ENCODE results near the gene KASH5.

KASH5 gene

DNA sequence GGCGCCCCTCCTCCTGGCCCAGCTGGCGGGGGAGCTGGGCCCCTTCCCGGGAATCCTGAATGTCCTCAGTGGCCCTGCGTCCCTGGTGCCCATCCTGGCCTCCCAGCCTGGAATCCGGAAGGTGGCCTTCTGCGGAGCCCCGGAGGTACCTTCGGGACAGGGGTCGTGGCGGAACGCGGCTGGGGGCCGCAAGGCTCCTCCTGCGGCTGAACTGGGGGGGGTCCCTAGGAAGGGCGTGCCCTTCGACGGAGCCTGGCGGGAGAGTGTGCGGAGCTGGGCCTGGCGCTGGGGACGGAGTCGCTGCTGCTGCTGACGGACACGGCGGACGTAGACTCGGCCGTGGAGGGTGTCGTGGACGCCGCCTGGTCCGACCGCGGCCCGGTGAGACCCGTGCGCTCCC is 73.6 kb downstream of the KASH5 start:
- DNase-seq: no peak

DNA sequence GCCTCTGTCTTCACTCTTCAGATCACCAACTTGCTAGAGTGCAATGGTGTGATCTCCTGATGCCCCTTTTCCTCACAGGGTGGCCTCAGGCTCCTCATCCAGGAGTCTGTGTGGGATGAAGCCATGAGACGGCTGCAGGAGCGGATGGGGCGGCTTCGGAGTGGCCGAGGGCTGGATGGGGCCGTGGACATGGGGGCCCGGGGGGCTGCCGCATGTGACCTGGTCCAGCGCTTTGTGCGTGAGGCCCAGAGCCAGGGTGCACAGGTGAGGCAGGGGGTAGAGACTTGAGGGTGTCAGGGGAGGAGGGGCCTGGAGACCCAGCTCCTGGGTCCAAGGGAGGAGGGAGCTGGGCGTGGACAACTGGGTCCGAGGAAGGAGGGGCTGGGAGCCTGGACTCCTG is 74.4 kb downstream of the KASH5 start:
- no peak for DNase-seq

- no peak for DNase-seq
These were observed 76.1 kb downstream of the KASH5 start for GRCh38 chr19:49463960-49464740.

DNA sequence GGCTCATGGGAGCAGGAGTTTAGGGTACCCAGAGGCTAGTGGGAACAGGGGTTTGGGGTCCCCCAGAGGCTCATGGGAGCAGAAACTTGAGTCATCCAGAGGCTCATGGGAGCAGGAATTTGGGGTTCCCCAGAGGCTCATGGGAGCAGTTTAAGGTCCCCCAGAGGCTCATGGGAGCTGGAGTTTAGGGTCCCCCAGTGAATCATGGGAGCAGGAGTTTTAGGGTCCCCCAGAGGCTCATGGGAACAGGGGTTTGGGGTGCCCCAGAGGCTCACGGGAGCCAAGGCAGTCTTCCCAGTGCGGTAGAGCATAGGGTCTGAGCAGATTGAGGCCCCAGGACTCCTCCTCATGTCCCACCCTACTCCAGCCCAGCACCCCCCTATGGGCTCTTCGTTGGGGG is 77.3 kb downstream of the KASH5 start:
- DNase-seq: no peak
